ENCODE results near the gene ZNF354B.

GRCh38 chr5:178866946-178867345 lies 7.2 kb downstream of the ZNF354B start:
- TF ChIP-seq CTCF (IDR thresholded peaks at IDR 0.05; ENCODE audit: insufficient read depth, low read depth, low read length) (no peak), EZH2 (IDR thresholded peaks at IDR 0.05; ENCODE audit: insufficient read depth, low read length) (no peak)

Measured in astrocyte (in vitro differentiated cells and primary cell).